ENCODE data around the gene PTPRT.

PTPRT gene

GRCh38 chr20:42576167-42576566, 613.5 kb downstream of the PTPRT start:
- H3K4me3 ChIP-seq (ENCODE audit: low read length in 2 of 2): no peak overlapping the region
- no peak overlapping the region for H3K9ac ChIP-seq (ENCODE audit: low read depth in 1 of 2, low read length in 2 of 2)
- peaks cover 2% of the 10 kb centered on the region in 2 donors for H3K4me1 ChIP-seq (ENCODE audit: control insufficient read depth in 2 of 2, insufficient read depth in 2 of 2, low read length in 2 of 2)
- H3K36me3 ChIP-seq (ENCODE audit: control insufficient read depth in 2 of 2, insufficient read depth in 2 of 2, low read length in 2 of 2): no peaks in the 10 kb centered on the region
- no peaks in the 10 kb centered on the region for H3K9me3 ChIP-seq (ENCODE audit: control insufficient read depth in 2 of 2, low read length in 2 of 2)
- no peaks in the 10 kb centered on the region for H3K27me3 ChIP-seq (ENCODE audit: control insufficient read depth in 2 of 2, insufficient read depth in 2 of 2, low read length in 2 of 2)
- H3K27ac ChIP-seq (ENCODE audit: low read depth in 2 of 2, low read length in 2 of 2): no peak overlapping the region

- no peaks in the 10 kb centered on the region for H3K27me3 ChIP-seq (ENCODE audit: control insufficient read depth in 2 of 2, insufficient read depth in 2 of 2, low read length in 2 of 2)
- no peaks in the 10 kb centered on the region for H3K36me3 ChIP-seq (ENCODE audit: control insufficient read depth in 2 of 2, insufficient read depth in 2 of 2, low read length in 2 of 2)
- no peak overlapping the region for H3K9ac ChIP-seq (ENCODE audit: low read depth in 1 of 2, low read length in 2 of 2)
- H3K9me3 ChIP-seq (ENCODE audit: control insufficient read depth in 2 of 2, low read length in 2 of 2): peaks cover 0 to 2% of the 10 kb centered on the region in 2 donors
- H3K4me3 ChIP-seq (ENCODE audit: low read length in 2 of 2): no peak overlapping the region
- H3K27ac ChIP-seq (ENCODE audit: low read depth in 2 of 2, low read length in 2 of 2): no peak overlapping the region
- H3K4me1 ChIP-seq (ENCODE audit: control insufficient read depth in 2 of 2, insufficient read depth in 2 of 2, low read length in 2 of 2): peaks cover 2% of the 10 kb centered on the region in 2 donors
These were observed 617.2 kb downstream of the PTPRT start for GRCh38 chr20:42572320-42573016.

- Histone ChIP-seq H3K9ac (ENCODE audit: low read depth in 1 of 2, low read length in 2 of 2) (no peak overlapping the region), H3K27ac (ENCODE audit: low read depth in 2 of 2, low read length in 2 of 2) (no peak overlapping the region), H3K27me3 (ENCODE audit: control insufficient read depth in 2 of 2, insufficient read depth in 2 of 2, low read length in 2 of 2) (no peaks in the 10 kb centered on the region), H3K4me3 (ENCODE audit: low read length in 2 of 2) (no peak overlapping the region), H3K9me3 (ENCODE audit: control insufficient read depth in 2 of 2, low read length in 2 of 2) (peaks cover 0 to 2% of the 10 kb centered on the region in 2 donors), H3K4me1 (ENCODE audit: control insufficient read depth in 2 of 2, insufficient read depth in 2 of 2, low read length in 2 of 2) (peaks cover 0 to 1% of the 10 kb centered on the region in 2 donors), H3K36me3 (ENCODE audit: control insufficient read depth in 2 of 2, insufficient read depth in 2 of 2, low read length in 2 of 2) (no peaks in the 10 kb centered on the region)
These were observed 622.3 kb downstream of the PTPRT start for GRCh38 chr20:42567409-42567808.

- no peak overlapping the region for H3K9ac ChIP-seq (ENCODE audit: low read depth in 1 of 2, low read length in 2 of 2)
- no peaks in the 10 kb centered on the region for H3K27me3 ChIP-seq (ENCODE audit: control insufficient read depth in 2 of 2, insufficient read depth in 2 of 2, low read length in 2 of 2)
- H3K9me3 ChIP-seq (ENCODE audit: control insufficient read depth in 2 of 2, low read length in 2 of 2): peaks cover 0 to 2% of the 10 kb centered on the region in 2 donors
- H3K4me1 ChIP-seq (ENCODE audit: control insufficient read depth in 2 of 2, insufficient read depth in 2 of 2, low read length in 2 of 2): no peaks in the 10 kb centered on the region
- H3K36me3 ChIP-seq (ENCODE audit: control insufficient read depth in 2 of 2, insufficient read depth in 2 of 2, low read length in 2 of 2): no peaks in the 10 kb centered on the region
- no peak overlapping the region for H3K27ac ChIP-seq (ENCODE audit: low read depth in 2 of 2, low read length in 2 of 2)
- H3K4me3 ChIP-seq (ENCODE audit: low read length in 2 of 2): no peak overlapping the region
These were observed 624.3 kb downstream of the PTPRT start for GRCh38 chr20:42565235-42565995.

GRCh38 chr20:42559665-42560064, 630.0 kb downstream of the PTPRT start:
- Histone ChIP-seq H3K36me3 (ENCODE audit: control insufficient read depth in 2 of 2, insufficient read depth in 2 of 2, low read length in 2 of 2) (no peaks in the 10 kb centered on the region), H3K4me1 (ENCODE audit: control insufficient read depth in 2 of 2, insufficient read depth in 2 of 2, low read length in 2 of 2) (no peaks in the 10 kb centered on the region), H3K9ac (ENCODE audit: low read depth in 1 of 2, low read length in 2 of 2) (no peak overlapping the region), H3K27me3 (ENCODE audit: control insufficient read depth in 2 of 2, insufficient read depth in 2 of 2, low read length in 2 of 2) (no peaks in the 10 kb centered on the region), H3K9me3 (ENCODE audit: control insufficient read depth in 2 of 2, low read length in 2 of 2) (no peaks in the 10 kb centered on the region), H3K27ac (ENCODE audit: low read depth in 2 of 2, low read length in 2 of 2) (no peak overlapping the region), H3K4me3 (ENCODE audit: low read length in 2 of 2) (no peak overlapping the region)

GRCh38 chr20:42556575-42556974, 633.1 kb downstream of the PTPRT start:
- Histone ChIP-seq H3K27me3 (ENCODE audit: control insufficient read depth in 2 of 2, insufficient read depth in 2 of 2, low read length in 2 of 2) (no peaks in the 10 kb centered on the region), H3K9me3 (ENCODE audit: control insufficient read depth in 2 of 2, low read length in 2 of 2) (no peaks in the 10 kb centered on the region), H3K4me3 (ENCODE audit: low read length in 2 of 2) (no peak overlapping the region), H3K4me1 (ENCODE audit: control insufficient read depth in 2 of 2, insufficient read depth in 2 of 2, low read length in 2 of 2) (no peaks in the 10 kb centered on the region), H3K9ac (ENCODE audit: low read depth in 1 of 2, low read length in 2 of 2) (no peak overlapping the region), H3K36me3 (ENCODE audit: control insufficient read depth in 2 of 2, insufficient read depth in 2 of 2, low read length in 2 of 2) (no peaks in the 10 kb centered on the region), H3K27ac (ENCODE audit: low read depth in 2 of 2, low read length in 2 of 2) (no peak overlapping the region)

GRCh38 chr20:42553374-42553773, 636.3 kb downstream of the PTPRT start:
- no peaks in the 10 kb centered on the region for H3K27me3 ChIP-seq (ENCODE audit: control insufficient read depth in 2 of 2, insufficient read depth in 2 of 2, low read length in 2 of 2)
- H3K9ac ChIP-seq (ENCODE audit: low read depth in 1 of 2, low read length in 2 of 2): no peak overlapping the region
- H3K36me3 ChIP-seq (ENCODE audit: control insufficient read depth in 2 of 2, insufficient read depth in 2 of 2, low read length in 2 of 2): no peaks in the 10 kb centered on the region
- H3K4me3 ChIP-seq (ENCODE audit: low read length in 2 of 2): no peak overlapping the region
- H3K9me3 ChIP-seq (ENCODE audit: control insufficient read depth in 2 of 2, low read length in 2 of 2): no peaks in the 10 kb centered on the region
- H3K4me1 ChIP-seq (ENCODE audit: control insufficient read depth in 2 of 2, insufficient read depth in 2 of 2, low read length in 2 of 2): no peaks in the 10 kb centered on the region
- no peak overlapping the region for H3K27ac ChIP-seq (ENCODE audit: low read depth in 2 of 2, low read length in 2 of 2)

GRCh38 chr20:42549496-42549895, 640.2 kb downstream of the PTPRT start:
- H3K9me3 ChIP-seq (ENCODE audit: control insufficient read depth in 2 of 2, low read length in 2 of 2): no peaks in the 10 kb centered on the region
- H3K27ac ChIP-seq (ENCODE audit: low read depth in 2 of 2, low read length in 2 of 2): no peak overlapping the region
- no peak overlapping the region for H3K4me3 ChIP-seq (ENCODE audit: low read length in 2 of 2)
- H3K36me3 ChIP-seq (ENCODE audit: control insufficient read depth in 2 of 2, insufficient read depth in 2 of 2, low read length in 2 of 2): no peaks in the 10 kb centered on the region
- H3K9ac ChIP-seq (ENCODE audit: low read depth in 1 of 2, low read length in 2 of 2): no peak overlapping the region
- no peaks in the 10 kb centered on the region for H3K27me3 ChIP-seq (ENCODE audit: control insufficient read depth in 2 of 2, insufficient read depth in 2 of 2, low read length in 2 of 2)
- H3K4me1 ChIP-seq (ENCODE audit: control insufficient read depth in 2 of 2, insufficient read depth in 2 of 2, low read length in 2 of 2): no peaks in the 10 kb centered on the region

GRCh38 chr20:42544926-42545325, 644.8 kb downstream of the PTPRT start:
- Histone ChIP-seq H3K4me3 (ENCODE audit: low read length in 2 of 2) (no peak overlapping the region), H3K27me3 (ENCODE audit: control insufficient read depth in 2 of 2, insufficient read depth in 2 of 2, low read length in 2 of 2) (no peaks in the 10 kb centered on the region), H3K9ac (ENCODE audit: low read depth in 1 of 2, low read length in 2 of 2) (no peak overlapping the region), H3K9me3 (ENCODE audit: control insufficient read depth in 2 of 2, low read length in 2 of 2) (no peaks in the 10 kb centered on the region), H3K36me3 (ENCODE audit: control insufficient read depth in 2 of 2, insufficient read depth in 2 of 2, low read length in 2 of 2) (no peaks in the 10 kb centered on the region), H3K4me1 (ENCODE audit: control insufficient read depth in 2 of 2, insufficient read depth in 2 of 2, low read length in 2 of 2) (no peaks in the 10 kb centered on the region), H3K27ac (ENCODE audit: low read depth in 2 of 2, low read length in 2 of 2) (no peak overlapping the region)

GRCh38 chr20:42532831-42533230, 656.9 kb downstream of the PTPRT start:
- H3K9me3 ChIP-seq (ENCODE audit: control insufficient read depth in 2 of 2, low read length in 2 of 2): no peaks in the 10 kb centered on the region

More at GRCh38 chr20:42532831-42533230, 656.9 kb downstream of the PTPRT start:
- Histone ChIP-seq H3K4me3 (ENCODE audit: low read length in 2 of 2) (no peak overlapping the region), H3K27ac (ENCODE audit: low read depth in 2 of 2, low read length in 2 of 2) (no peak overlapping the region), H3K36me3 (ENCODE audit: control insufficient read depth in 2 of 2, insufficient read depth in 2 of 2, low read length in 2 of 2) (no peaks in the 10 kb centered on the region), H3K4me1 (ENCODE audit: control insufficient read depth in 2 of 2, insufficient read depth in 2 of 2, low read length in 2 of 2) (no peaks in the 10 kb centered on the region), H3K9ac (ENCODE audit: low read depth in 1 of 2, low read length in 2 of 2) (no peak overlapping the region), H3K27me3 (ENCODE audit: control insufficient read depth in 2 of 2, insufficient read depth in 2 of 2, low read length in 2 of 2) (peaks cover 0 to 4% of the 10 kb centered on the region in 2 donors)
